ENCODE measurements around the gene DSE.

Gene DSE

GRCh38 chr6:116419069-116419786 is 48.5 kb downstream of the DSE start:
- no peak for DNase-seq

- no peak for DNase-seq
Measured at GRCh38 chr6:116420341-116420740, 49.6 kb downstream of the DSE start.

DNA sequence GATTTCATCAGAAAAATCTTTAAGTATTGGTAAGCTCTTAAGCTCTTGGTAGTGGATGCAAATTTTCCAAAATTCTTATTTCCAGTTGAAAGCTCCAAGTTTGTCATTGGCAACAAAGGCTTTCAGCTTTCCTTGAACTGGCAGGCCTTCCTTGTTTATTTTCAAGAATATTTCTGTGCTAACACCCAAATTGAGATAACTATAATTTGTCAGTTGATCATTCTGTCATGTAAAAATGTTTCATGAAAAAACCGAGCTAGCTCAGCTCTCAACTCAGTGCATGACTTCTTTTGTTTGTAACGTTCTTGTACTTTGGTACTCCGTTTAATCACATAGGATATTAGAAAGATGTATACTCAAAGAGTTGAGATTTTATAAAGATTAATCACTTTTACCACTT is 51.5 kb downstream of the DSE start:
- DNase-seq = no peak

GRCh38 chr6:116424001-116424400 is 53.3 kb downstream of the DSE start:
- DNase-seq = no peak

DNA sequence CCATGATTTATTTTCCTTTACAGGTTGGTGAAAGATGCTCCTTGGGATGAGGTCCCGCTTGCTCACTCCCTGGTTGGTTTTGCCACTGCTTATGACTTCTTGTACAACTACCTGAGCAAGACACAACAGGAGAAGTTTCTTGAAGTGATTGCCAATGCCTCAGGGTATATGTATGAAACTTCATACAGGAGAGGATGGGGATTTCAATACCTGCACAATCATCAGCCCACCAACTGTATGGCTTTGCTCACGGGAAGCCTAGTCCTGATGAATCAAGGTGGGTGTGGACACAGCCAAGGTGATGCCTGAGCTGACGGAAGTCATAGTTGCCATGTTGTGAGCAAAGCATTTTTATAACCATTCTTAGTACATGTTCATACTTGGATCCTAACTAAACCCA is 55.8 kb downstream of the DSE start:
- no peak for DNase-seq

DNA sequence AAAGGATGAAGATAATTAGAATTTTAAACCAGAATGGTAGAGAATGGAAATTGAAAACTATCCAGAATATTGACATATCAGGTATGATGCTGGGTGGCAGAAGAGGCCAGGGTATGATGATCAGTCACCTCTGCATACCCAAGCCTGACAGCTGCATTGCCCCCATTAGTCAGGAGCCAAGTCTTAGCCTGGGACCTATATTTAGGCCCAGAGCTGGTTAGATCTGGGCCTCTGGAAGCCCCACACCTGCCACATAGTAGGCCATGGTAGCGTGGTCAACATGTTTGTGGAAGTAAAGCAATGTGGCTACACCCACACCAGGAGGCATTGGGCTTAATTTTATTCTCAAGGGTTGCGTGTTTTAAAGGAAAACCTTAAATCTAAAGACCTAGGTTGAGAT is 58.4 kb downstream of the DSE start:
- no peak for DNase-seq

DNA sequence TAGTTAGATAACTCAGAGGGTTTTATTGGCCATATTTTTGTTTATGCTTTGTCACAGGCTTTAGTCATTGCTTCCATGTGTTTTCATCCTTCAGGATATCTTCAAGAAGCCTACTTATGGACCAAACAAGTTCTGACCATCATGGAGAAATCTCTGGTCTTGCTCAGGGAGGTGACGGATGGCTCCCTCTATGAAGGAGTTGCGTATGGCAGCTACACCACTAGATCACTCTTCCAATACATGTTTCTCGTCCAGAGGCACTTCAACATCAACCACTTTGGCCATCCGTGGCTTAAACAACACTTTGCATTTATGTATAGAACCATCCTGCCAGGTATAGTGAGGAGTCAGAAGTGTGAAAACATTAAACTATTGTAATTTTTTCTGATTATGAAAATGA is 60.1 kb downstream of the DSE start:
- DNase-seq = no peak

- DNase-seq = no peak
Measured at GRCh38 chr6:116431964-116432595, 61.3 kb downstream of the DSE start.

GRCh38 chr6:116433206-116433712 is 62.5 kb downstream of the DSE start:
- no peak for DNase-seq

DNA sequence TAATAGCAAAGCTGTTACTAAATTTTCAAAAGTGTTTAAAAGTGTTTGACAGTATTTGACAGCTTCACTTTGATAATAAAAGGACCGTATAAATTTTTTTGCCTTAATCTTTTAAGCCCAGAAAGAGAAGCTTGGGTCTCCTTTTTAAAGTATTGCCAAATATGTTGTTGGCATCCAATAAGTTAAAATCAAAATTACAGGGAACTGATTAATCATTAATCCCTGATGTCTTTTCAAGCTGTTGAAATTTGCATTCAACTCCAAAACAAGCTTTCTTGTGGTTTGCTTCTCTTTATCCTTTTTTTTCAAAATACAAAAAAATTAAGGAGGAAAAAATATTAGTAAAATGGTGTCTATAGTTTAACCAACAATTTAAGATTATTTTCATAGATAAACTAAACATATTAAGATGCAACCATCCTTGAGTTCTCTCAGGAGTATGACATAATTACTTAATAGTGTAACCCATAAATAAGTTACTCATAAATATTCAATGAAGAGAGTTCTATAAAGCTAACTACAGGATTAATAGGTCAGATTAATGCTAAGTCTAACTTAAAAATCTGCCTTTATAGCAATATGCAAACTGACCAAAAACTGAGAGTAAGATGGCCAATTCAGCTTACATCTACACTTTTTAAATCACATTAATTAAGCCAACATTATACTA is 63.4 kb downstream of the DSE start:
- no peak for DNase-seq

- DNase-seq = no peak
Measured at GRCh38 chr6:116436586-116436985, 65.8 kb downstream of the DSE start.

DNA sequence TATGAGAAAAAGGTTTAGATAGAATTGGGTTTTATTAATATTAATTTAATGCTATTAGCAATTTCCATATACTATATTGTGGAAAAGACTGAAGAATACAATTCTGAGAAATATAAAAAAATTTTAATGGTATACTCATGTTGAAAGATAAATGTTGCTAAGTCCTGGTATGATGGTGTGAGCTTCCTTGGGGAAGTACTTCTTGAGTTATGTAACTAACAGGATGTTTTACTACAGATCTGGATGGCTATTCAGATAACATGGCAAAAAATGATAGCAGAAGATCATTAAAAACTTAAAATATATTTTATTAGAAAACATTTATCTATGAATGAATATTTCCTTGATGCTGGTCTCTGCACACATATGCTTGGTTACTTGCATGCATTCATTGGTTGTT is 66.9 kb downstream of the DSE start:
- DNase-seq = no peak

DNA sequence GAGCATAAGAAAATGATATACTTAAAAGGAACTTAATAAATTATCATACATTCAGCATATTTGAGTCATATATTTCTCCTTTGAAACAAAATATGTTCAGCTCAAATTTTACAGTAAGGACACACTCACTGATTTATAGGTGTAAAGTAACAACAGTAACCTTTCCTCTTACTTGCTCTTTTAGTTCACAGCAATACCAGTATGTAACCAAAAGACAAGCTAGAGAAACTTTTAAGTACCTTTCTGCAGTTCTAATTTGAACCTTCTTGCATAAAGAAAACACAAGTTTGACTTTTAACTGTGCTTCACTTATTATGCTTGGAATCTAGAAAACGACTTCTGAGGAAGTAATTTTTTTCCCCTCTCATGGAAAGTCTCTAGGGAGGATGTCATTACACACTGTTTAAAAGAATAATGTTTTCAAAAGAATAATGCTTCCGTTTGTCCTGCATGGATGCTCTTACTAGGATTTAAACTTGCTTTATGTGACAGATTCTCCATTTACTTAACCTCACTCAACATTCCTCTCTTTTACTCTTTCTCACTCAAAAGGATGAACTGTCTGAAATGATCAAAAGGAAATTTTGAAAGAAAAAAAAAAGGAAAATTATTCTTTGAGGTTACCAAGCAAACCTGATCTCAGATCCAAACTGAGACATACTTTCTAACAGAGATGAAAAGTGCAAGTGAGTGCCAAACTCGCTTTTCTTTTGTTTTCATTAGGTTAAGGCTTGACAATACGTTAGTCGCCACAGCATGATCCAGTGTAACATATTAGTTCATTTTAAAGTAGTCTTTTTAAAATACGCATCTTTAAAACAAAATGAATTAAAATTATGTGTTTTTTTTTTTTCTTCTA is 68.1 kb downstream of the DSE start:
- no peak for DNase-seq

GRCh38 chr6:116439522-116440051 is 68.8 kb downstream of the DSE start:
- DNase-seq = no peak

DNA sequence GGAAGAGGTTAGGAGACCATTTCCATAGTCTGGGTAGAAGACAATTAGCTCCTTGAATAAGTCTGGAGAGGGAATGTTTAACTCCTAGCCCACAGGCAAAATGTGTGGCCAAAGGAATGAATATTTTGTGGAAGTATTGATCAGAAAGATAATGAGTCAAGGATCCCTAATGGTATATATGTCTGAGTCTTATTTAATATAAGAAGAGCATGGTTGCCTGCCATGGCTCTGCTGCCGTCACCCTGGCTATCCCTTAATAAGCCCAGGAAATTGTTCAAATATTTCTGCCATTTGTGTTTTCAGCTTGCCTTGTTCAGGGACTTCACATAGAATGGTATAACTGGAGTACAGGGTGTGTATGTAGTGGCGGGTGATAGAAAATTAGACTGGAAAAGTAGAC is 72.4 kb downstream of the DSE start:
- DNase-seq = no peak

GRCh38 chr6:116444092-116444491 is 73.3 kb downstream of the DSE start:
- DNase-seq = peak; percentile 19

DNA sequence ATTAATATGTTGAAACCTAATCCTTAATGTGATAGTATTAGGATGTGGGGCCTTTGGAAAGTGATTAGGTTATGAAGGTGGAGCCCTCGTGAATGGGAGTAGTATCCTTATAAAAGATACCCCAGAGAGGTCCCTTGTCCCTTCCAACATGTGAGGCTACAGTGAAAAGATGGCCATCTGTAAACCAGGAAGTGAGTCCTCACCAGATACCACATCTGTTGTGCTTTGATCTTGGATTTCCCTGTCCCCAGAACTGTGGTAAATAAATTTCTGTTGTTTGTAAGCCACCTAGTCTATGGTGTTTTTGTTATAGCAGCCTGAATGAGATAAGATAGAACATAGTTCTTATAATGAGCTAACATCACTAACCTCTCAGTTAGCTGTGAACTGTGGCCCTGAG is 73.8 kb downstream of the DSE start:
- no peak for DNase-seq

- no peak for DNase-seq
Measured at GRCh38 chr6:116445102-116445501, 74.4 kb downstream of the DSE start.

- no peak for DNase-seq
Measured at GRCh38 chr6:116446399-116446798, 75.7 kb downstream of the DSE start.

- no peak for DNase-seq
Measured at GRCh38 chr6:116447052-116447451, 76.3 kb downstream of the DSE start.

GRCh38 chr6:116447496-116448011 is 76.8 kb downstream of the DSE start:
- no peak for DNase-seq

- no peak for DNase-seq
Measured at GRCh38 chr6:116449565-116449964, 78.8 kb downstream of the DSE start.
